Activated CD4-positive, alpha-beta T cell treated with anti-CD3 and anti-CD28 coated beads for 36 hours (primary cell): ENCODE measurements around the gene ARMH4. TPM values are rescaled to one million over a fixed set of nuclear protein-coding genes. Genes with fewer than 3 reads are reported as not detected.

Source experiments
- ATAC-seq: fragments of 200-7000 bp; cut with Tn5 transposase; one replicate; pipeline ENCODE4 v1.10.0; 2021; ENCODE audit warnings: mild to moderate bottlenecking, moderate library complexity
- CTCF ChIA-PET: fragments of 350-600 bp; sonication (Branson Sonifier 250); formaldehyde crosslinking; loops from one replicate; lab custom pipeline; 2021; ENCODE audit warnings: antibody characterized with exemption; lab: Charles Lee
- POLR2A ChIA-PET: fragments of 350-600 bp; sonication (Branson Sonifier 250); formaldehyde crosslinking; loops from one replicate; lab custom pipeline; 2021; ENCODE audit warnings: antibody characterized with exemption, inconsistent platforms; lab: Charles Lee
- DNase-seq: peaks from one replicate; pipeline ENCODE4 v3.0.0-alpha.2; 2020
- H3K27ac Mint-ChIP-seq: one replicate; pipeline ENCODE4 v1.8.0; 2021; ENCODE audit warnings: mixed read lengths
- H3K27me3 Mint-ChIP-seq: one replicate; pipeline ENCODE4 v1.8.0; 2021; ENCODE audit warnings: mixed read lengths
- H3K36me3 Mint-ChIP-seq: one replicate; pipeline ENCODE4 v1.8.0; 2021; ENCODE audit warnings: low read depth, mixed read lengths
- H3K4me1 Mint-ChIP-seq: one replicate; pipeline ENCODE4 v1.8.0; 2021; ENCODE audit warnings: mixed read lengths
- H3K4me3 Mint-ChIP-seq: one replicate; pipeline ENCODE4 v1.8.0; 2021; ENCODE audit warnings: mild to moderate bottlenecking, moderate library complexity, mixed read lengths
- H3K9me3 Mint-ChIP-seq: one replicate; pipeline ENCODE4 v1.8.0; 2021; ENCODE audit warnings: low read depth, mixed read lengths
- intact Hi-C, 2 experiments: fragments of 100-400 bp; cut with DNase I in 1 of 2; cut with micrococcal nuclease in 1 of 2; formaldehyde crosslinking; loops; one replicate each; pipeline versions ENCODE4 v1.14.2 to v1.15.1; 2022 to 2024; cut with DNase I, micrococcal nuclease
- total RNA-seq, 2 experiments: library from RNA; stranded (reverse); gene quantifications; one replicate each; pipeline ENCODE4 v1.2.3, GENCODE V29; 2021

ARMH4 gene
- total RNA-seq, 2 experiments from 2014 or later = not detected

DNA sequence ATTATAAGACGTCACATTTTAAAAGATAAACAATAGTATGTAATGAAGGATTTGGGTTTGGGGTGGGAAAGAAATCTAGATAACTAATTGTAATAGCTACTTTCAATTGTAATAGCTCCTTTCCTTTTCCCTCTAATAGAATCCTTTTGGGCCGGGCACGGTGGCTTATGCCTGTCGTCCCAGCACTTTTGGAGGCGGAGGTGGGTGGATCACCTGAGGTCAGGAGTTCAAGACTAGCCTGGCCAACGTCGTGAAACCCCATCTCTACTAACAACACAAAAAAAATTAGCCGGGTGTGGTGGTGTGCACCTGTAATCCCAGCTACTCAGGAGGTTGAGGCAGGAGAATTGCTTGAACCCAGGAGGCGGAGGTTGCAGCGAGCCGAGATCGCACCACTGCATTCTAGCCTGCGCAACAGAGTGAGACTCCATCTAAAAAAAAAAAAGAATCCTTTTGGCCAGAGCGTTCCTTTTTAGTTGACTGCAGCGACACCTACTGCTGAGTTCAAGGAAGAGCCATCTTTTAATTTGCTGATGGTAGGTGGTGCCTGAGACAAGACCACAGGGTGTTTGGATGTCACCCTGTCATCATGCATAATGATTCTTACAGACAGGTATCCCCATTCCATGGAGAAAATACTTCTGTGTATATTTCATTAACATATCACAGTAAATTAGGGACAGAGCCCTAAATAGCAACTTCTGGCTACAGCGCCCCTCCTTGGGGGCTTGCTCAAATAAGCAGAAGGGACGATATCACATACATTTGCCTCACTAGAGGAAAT is 79.5 kb downstream of the ARMH4 start:
- H3K27ac Mint-ChIP-seq = no peak overlapping the region
- POLR2A ChIA-PET = no interaction called here

GRCh38 chr14:58071341-58071740 is 80.7 kb downstream of the ARMH4 start:
- no peak for ATAC-seq
- H3K27me3 Mint-ChIP-seq = peaks cover 9% of the 10 kb centered on the region
- H3K4me1 Mint-ChIP-seq = no peaks in the 10 kb centered on the region
- H3K27ac Mint-ChIP-seq = no peak overlapping the region
- no peaks in the 10 kb centered on the region for H3K36me3 Mint-ChIP-seq
- no peaks in the 10 kb centered on the region for H3K9me3 Mint-ChIP-seq
- DNase-seq = no peak
- ChIA-PET POLR2A (no interaction called here), CTCF (interaction anchor here (0.8 to 1.5 kb wide), 4 partner anchors 9 to 200 kb away, joined by 3 to 4 read pairs (median 3); no protein-coding TSS in a partner anchor)
- H3K4me3 Mint-ChIP-seq = no peak overlapping the region
- intact Hi-C loops = loop anchor here (5.0 to 10.0 kb wide), 5 partner anchors 177 to 754 kb away; no protein-coding TSS in a partner anchor

More for the DNA sequence above, 79.5 kb downstream of the ARMH4 start:
- H3K4me1 Mint-ChIP-seq = no peaks in the 10 kb centered on the region
- no peaks in the 10 kb centered on the region for H3K9me3 Mint-ChIP-seq
- H3K27me3 Mint-ChIP-seq = peaks cover 11% of the 10 kb centered on the region
- peak; percentile 70 for DNase-seq
- peak; percentile 78 for ATAC-seq
- H3K36me3 Mint-ChIP-seq = no peaks in the 10 kb centered on the region
- H3K4me3 Mint-ChIP-seq = no peak overlapping the region
- CTCF ChIA-PET = interaction anchor here (0.5 to 1.6 kb wide), 16 partner anchors 9 to 1347 kb away, joined by 3 to 5 read pairs (median 3); no protein-coding TSS in a partner anchor
- intact Hi-C loops = loop anchor here (1.0 to 10.0 kb wide), 9 partner anchors 178 to 1581 kb away; no protein-coding TSS in a partner anchor

DNA sequence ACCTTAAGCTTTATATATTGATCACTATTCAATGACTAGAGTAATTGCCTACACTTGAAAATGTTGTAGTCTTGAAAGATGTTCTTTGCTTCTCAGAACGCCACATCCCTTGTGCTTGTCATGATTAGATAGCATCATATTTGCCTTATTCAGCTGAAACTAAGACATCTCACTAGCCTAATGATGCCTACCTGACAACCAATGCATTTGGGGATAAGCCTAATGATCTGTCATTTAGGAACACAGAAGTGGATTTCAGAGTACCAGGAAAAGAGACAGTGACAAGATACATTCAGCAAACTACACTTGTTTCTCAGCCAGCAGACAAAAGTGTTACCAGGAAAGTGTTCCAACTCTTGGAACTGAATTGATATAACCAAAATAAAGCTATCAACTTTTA is 83.7 kb downstream of the ARMH4 start:
- Mint-ChIP-seq H3K27me3 (peaks cover 5% of the 10 kb centered on the region), H3K36me3 (no peaks in the 10 kb centered on the region), H3K27ac (no peak overlapping the region), H3K4me1 (no peaks in the 10 kb centered on the region), H3K9me3 (no peaks in the 10 kb centered on the region), H3K4me3 (no peak overlapping the region)
- no peak for DNase-seq
- ChIA-PET CTCF (no interaction called here), POLR2A (no interaction called here)
- intact Hi-C loops = no loop called here
- no peak for ATAC-seq

GRCh38 chr14:58066115-58066514 is 85.9 kb downstream of the ARMH4 start:
- no peak for ATAC-seq
- Mint-ChIP-seq H3K36me3 (no peaks in the 10 kb centered on the region), H3K9me3 (no peaks in the 10 kb centered on the region), H3K27ac (no peak overlapping the region), H3K4me3 (no peak overlapping the region), H3K4me1 (no peaks in the 10 kb centered on the region), H3K27me3 (peaks cover 6% of the 10 kb centered on the region)
- intact Hi-C loops = no loop called here
- DNase-seq = no peak
- CTCF ChIA-PET = no interaction called here
- POLR2A ChIA-PET = interaction anchor here (0.6 kb wide), 1 partner anchor 84 kb away, joined by 3 read pairs; no protein-coding TSS in a partner anchor

- no peak for ATAC-seq
- Mint-ChIP-seq H3K4me1 (no peaks in the 10 kb centered on the region), H3K27me3 (peaks cover 10% of the 10 kb centered on the region), H3K4me3 (no peak overlapping the region), H3K36me3 (no peaks in the 10 kb centered on the region), H3K27ac (no peak overlapping the region), H3K9me3 (no peaks in the 10 kb centered on the region)
- ChIA-PET POLR2A (no interaction called here), CTCF (interaction anchor here (0.8 to 1.2 kb wide), 2 partner anchors 10 to 12 kb away, joined by 4 read pairs; no protein-coding TSS in a partner anchor)
- no peak for DNase-seq
- intact Hi-C loops = no loop called here
Measured at GRCh38 chr14:58061581-58061980, 90.4 kb downstream of the ARMH4 start.

- Mint-ChIP-seq H3K4me1 (no peaks in the 10 kb centered on the region), H3K27me3 (peaks cover 13% of the 10 kb centered on the region), H3K9me3 (no peaks in the 10 kb centered on the region), H3K4me3 (no peak overlapping the region), H3K36me3 (no peaks in the 10 kb centered on the region), H3K27ac (no peak overlapping the region)
- ChIA-PET CTCF (no interaction called here), POLR2A (no interaction called here)
- DNase-seq (no peak), ATAC-seq (no peak)
- intact Hi-C loops = no loop called here
Measured at GRCh38 chr14:58060898-58061297, 91.1 kb downstream of the ARMH4 start.

DNA sequence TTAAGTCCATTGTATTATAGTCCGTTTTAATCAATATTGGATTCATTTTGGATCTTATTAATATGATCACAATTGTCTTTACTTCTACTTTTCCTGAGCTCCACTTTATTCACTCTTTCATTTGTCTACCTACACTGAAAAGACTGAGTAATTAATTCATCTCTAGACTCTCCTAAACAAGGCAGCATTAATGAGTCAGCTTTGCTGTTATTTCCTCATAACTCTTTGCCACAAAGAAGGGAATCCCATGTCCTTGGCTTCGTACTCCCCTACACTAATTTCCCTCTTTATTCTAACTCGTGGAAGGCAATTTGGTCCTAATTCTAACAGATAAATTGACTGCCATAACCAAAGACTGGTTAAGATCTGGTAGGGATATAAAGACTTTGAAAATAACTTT is 91.9 kb downstream of the ARMH4 start:
- Mint-ChIP-seq H3K27ac (no peak overlapping the region), H3K9me3 (no peaks in the 10 kb centered on the region), H3K4me3 (no peak overlapping the region), H3K4me1 (no peaks in the 10 kb centered on the region), H3K36me3 (no peaks in the 10 kb centered on the region), H3K27me3 (peaks cover 13% of the 10 kb centered on the region)
- ChIA-PET CTCF (no interaction called here), POLR2A (no interaction called here)
- intact Hi-C loops = no loop called here
- DNase-seq = no peak
- no peak for ATAC-seq

GRCh38 chr14:58059126-58059525 is 92.9 kb downstream of the ARMH4 start:
- no peak for ATAC-seq
- Mint-ChIP-seq H3K4me1 (no peaks in the 10 kb centered on the region), H3K27ac (no peak overlapping the region), H3K9me3 (no peaks in the 10 kb centered on the region), H3K36me3 (no peaks in the 10 kb centered on the region), H3K27me3 (peaks cover 15% of the 10 kb centered on the region), H3K4me3 (no peak overlapping the region)
- DNase-seq = no peak
- ChIA-PET POLR2A (no interaction called here), CTCF (no interaction called here)
- intact Hi-C loops = no loop called here

GRCh38 chr14:58055497-58056010 is 96.5 kb downstream of the ARMH4 start:
- ATAC-seq = no peak
- CTCF ChIA-PET = interaction anchor here (0.9 kb wide), 1 partner anchor 8 kb away, joined by 3 read pairs; no protein-coding TSS in a partner anchor
- POLR2A ChIA-PET = no interaction called here
- intact Hi-C loops = no loop called here
- no peak overlapping the region for H3K4me3 Mint-ChIP-seq
- DNase-seq = no peak
- no peak overlapping the region for H3K27ac Mint-ChIP-seq
- no peaks in the 10 kb centered on the region for H3K9me3 Mint-ChIP-seq
- no peaks in the 10 kb centered on the region for H3K36me3 Mint-ChIP-seq
- H3K27me3 Mint-ChIP-seq = peaks cover 19% of the 10 kb centered on the region
- no peaks in the 10 kb centered on the region for H3K4me1 Mint-ChIP-seq

GRCh38 chr14:58054100-58054499 is 97.9 kb downstream of the ARMH4 start:
- POLR2A ChIA-PET = no interaction called here
- Mint-ChIP-seq H3K4me3 (no peak overlapping the region), H3K27me3 (peaks cover 19% of the 10 kb centered on the region), H3K36me3 (no peaks in the 10 kb centered on the region), H3K27ac (no peak overlapping the region), H3K4me1 (no peaks in the 10 kb centered on the region), H3K9me3 (no peaks in the 10 kb centered on the region)
- intact Hi-C loops = no loop called here
- CTCF ChIA-PET = no interaction called here
- ATAC-seq = no peak
- DNase-seq = no peak

GRCh38 chr14:58048219-58048618 is 103.8 kb downstream of the ARMH4 start:
- peaks cover 4% of the 10 kb centered on the region for H3K9me3 Mint-ChIP-seq
- DNase-seq (no peak), ATAC-seq (no peak)
- H3K27ac Mint-ChIP-seq = no peak overlapping the region
- intact Hi-C loops = no loop called here
- H3K36me3 Mint-ChIP-seq = no peaks in the 10 kb centered on the region
- no peaks in the 10 kb centered on the region for H3K4me1 Mint-ChIP-seq
- ChIA-PET POLR2A (no interaction called here), CTCF (interaction anchor here (1.2 kb wide), 1 partner anchor 24 kb away, joined by 3 read pairs; no protein-coding TSS in a partner anchor)
- H3K4me3 Mint-ChIP-seq = no peak overlapping the region
- H3K27me3 Mint-ChIP-seq = peaks cover 6% of the 10 kb centered on the region

DNA sequence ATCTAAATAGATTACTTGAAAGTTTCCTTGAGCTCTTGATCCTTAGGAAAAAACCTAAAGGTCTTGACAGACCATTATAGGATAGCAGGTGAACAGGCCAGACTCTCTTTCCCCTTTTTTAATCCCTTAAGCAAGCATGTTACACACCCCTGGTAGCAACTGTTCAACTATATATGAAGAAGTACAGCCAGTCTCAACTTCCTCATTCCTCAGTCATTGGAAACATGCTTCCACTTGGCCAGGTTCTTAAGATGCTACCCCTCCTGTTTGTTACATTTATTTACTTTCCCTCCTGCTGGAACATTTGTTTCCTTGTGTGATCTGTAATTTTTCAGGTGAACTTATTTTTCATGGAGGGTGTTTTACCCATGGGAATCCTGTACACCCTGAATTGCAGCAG is 124.1 kb downstream of the ARMH4 start:
- ATAC-seq = no peak
- Mint-ChIP-seq H3K36me3 (no peaks in the 10 kb centered on the region), H3K27me3 (peaks cover 8% of the 10 kb centered on the region), H3K27ac (no peak overlapping the region), H3K4me1 (no peaks in the 10 kb centered on the region), H3K9me3 (no peaks in the 10 kb centered on the region), H3K4me3 (no peak overlapping the region)
- ChIA-PET POLR2A (no interaction called here), CTCF (no interaction called here)
- no peak for DNase-seq
- intact Hi-C loops = no loop called here
